Measurements from ENCODE around the gene GRM8. TPM values are rescaled to one million over a fixed set of nuclear protein-coding genes. Genes with fewer than 3 reads are reported as not detected.

The GRM8 gene
- total RNA-seq, 2 experiments from 2014 or later = not detected

GRCh38 chr7:126524967-126525366 is 727.8 kb downstream of the GRM8 start:
- H3K4me1 Mint-ChIP-seq = no peaks in the 10 kb centered on the region
- H3K9me3 Mint-ChIP-seq = peaks cover 3% of the 10 kb centered on the region
- no peaks in the 10 kb centered on the region for H3K27me3 Mint-ChIP-seq
- DNase-seq = no peak
- ChIA-PET CTCF (no interaction called here), POLR2A (no interaction called here)
- H3K27ac Mint-ChIP-seq = no peak overlapping the region
- H3K4me3 Mint-ChIP-seq = no peak overlapping the region
- H3K36me3 Mint-ChIP-seq (ENCODE audit: low read depth) = no peaks in the 10 kb centered on the region

DNA sequence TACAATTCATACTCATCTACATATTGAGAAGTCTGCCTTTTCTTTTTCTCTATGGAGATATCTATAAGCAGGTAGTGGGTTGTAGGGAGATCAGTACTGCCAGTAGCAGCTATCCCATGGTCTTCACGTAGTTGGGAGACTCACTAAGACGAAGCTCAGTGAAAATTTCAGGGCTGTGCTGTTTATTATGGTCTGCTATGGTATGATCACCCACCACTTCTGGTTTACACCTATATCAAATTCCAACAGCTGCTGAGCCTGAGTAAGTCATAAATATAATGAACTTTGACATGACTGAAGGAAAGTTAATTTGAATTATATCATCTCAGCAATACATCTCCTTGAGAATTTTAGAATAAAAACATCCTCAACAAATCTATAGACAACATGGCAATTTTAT is 741.7 kb downstream of the GRM8 start:
- H3K9me3 Mint-ChIP-seq = no peaks in the 10 kb centered on the region
- ChIA-PET CTCF (no interaction called here), POLR2A (no interaction called here)
- no peak overlapping the region for H3K4me3 Mint-ChIP-seq
- H3K27me3 Mint-ChIP-seq = no peaks in the 10 kb centered on the region
- H3K27ac Mint-ChIP-seq = no peak overlapping the region
- H3K36me3 Mint-ChIP-seq (ENCODE audit: low read depth) = no peaks in the 10 kb centered on the region
- no peaks in the 10 kb centered on the region for H3K4me1 Mint-ChIP-seq
- DNase-seq = no peak

DNA sequence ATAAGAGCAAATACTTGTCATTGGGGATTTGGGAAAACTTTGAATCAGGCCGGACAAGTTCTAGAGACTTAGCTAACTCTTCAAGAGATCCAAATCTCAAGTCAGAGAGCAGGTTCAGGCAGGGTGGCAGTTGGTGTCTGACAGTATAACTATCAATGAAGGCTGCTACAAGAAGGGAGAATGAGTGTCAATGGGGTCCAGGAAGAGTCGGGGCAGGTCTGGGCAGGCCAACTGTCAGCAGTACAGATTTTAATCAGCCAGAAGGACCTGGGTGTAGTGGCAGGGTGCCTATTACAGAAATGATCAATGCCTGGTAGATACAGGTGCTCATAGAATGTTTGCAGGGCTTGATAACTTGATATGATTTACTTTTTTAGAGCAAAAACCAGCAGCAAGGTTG is 751.1 kb downstream of the GRM8 start:
- POLR2A ChIA-PET = no interaction called here
- no peak overlapping the region for H3K4me3 Mint-ChIP-seq
- no peaks in the 10 kb centered on the region for H3K27me3 Mint-ChIP-seq
- CTCF ChIA-PET = no interaction called here
- H3K9me3 Mint-ChIP-seq = no peaks in the 10 kb centered on the region
- no peaks in the 10 kb centered on the region for H3K36me3 Mint-ChIP-seq (ENCODE audit: low read depth)
- H3K4me1 Mint-ChIP-seq = no peaks in the 10 kb centered on the region
- H3K27ac Mint-ChIP-seq = no peak overlapping the region
- DNase-seq = no peak

DNA sequence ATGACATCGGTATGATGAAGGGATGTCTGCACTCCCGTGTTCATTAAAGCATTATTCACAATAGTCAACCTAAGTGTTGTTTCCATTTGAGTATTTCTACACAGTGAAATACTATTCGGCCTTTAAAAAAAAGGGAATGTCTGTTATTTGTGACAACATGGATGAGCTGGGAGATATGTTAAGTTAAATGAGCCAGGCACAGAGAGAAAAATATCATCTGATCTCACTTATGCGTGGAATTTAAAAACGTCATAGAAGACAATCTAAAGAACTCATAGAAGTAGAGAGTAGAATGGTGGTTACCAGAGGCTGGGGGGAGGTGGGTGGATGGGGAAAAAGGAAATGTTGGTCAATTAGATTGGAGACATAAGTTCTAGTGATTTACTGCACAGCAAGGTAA is 753.3 kb downstream of the GRM8 start:
- Mint-ChIP-seq H3K27me3 (no peaks in the 10 kb centered on the region), H3K27ac (no peak overlapping the region), H3K4me1 (no peaks in the 10 kb centered on the region), H3K36me3 (ENCODE audit: low read depth) (no peaks in the 10 kb centered on the region), H3K9me3 (no peaks in the 10 kb centered on the region), H3K4me3 (no peak overlapping the region)
- CTCF ChIA-PET = no interaction called here
- POLR2A ChIA-PET = no interaction called here
- no peak for DNase-seq

DNA sequence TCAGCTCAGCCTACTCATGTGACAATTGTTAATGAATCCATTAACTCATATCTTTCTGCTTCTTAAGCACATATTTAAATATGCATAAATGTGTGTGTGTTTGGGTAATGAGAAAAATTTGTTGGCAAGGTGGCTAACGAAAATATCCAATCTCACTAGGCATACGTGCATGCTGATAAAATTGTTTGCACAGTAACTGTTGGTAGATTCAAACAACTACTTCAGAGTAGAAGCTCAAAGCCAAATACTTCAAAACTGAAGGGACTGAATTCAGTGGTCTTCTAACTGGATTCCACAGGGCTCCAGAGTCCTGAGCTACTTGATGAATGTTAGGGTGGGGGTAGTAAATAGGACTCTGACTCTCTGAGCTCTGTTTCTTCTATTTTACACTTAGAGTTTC is 757.0 kb downstream of the GRM8 start:
- H3K27me3 Mint-ChIP-seq = no peaks in the 10 kb centered on the region
- CTCF ChIA-PET = no interaction called here
- no peak overlapping the region for H3K27ac Mint-ChIP-seq
- POLR2A ChIA-PET = no interaction called here
- H3K4me1 Mint-ChIP-seq = no peaks in the 10 kb centered on the region
- H3K9me3 Mint-ChIP-seq = no peaks in the 10 kb centered on the region
- no peak for DNase-seq
- H3K36me3 Mint-ChIP-seq (ENCODE audit: low read depth) = no peaks in the 10 kb centered on the region
- H3K4me3 Mint-ChIP-seq = no peak overlapping the region

DNA sequence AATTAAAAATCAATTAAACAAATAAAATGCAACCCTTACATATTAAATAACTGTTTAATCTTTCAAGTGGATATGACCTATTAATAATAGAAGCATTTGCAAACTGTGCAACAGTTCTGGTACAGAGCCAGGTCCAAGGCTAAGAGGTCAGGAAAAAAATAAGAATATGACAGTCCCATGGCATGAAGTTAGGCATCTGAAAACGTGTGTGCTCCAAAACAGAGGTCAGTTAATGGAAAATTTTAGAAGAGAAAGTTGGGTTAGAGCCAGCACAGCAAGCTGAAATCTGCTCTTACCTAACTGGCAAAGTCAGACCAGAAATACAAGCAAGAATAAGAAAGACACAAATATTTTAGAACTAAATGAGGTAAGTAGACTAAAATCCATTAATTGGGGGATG is 757.7 kb downstream of the GRM8 start:
- CTCF ChIA-PET = no interaction called here
- H3K36me3 Mint-ChIP-seq (ENCODE audit: low read depth) = no peaks in the 10 kb centered on the region
- no peak overlapping the region for H3K27ac Mint-ChIP-seq

GRCh38 chr7:126493801-126494200 is 758.9 kb downstream of the GRM8 start:
- ChIA-PET CTCF (no interaction called here), POLR2A (no interaction called here)
- no peaks in the 10 kb centered on the region for H3K9me3 Mint-ChIP-seq
- no peak for DNase-seq
- no peak overlapping the region for H3K4me3 Mint-ChIP-seq
- H3K27me3 Mint-ChIP-seq = no peaks in the 10 kb centered on the region
- no peaks in the 10 kb centered on the region for H3K4me1 Mint-ChIP-seq
- no peak overlapping the region for H3K27ac Mint-ChIP-seq
- H3K36me3 Mint-ChIP-seq (ENCODE audit: low read depth) = no peaks in the 10 kb centered on the region

More for the DNA sequence above, 757.7 kb downstream of the GRM8 start:
- Mint-ChIP-seq H3K4me3 (no peak overlapping the region), H3K9me3 (no peaks in the 10 kb centered on the region), H3K4me1 (no peaks in the 10 kb centered on the region), H3K27me3 (no peaks in the 10 kb centered on the region)
- POLR2A ChIA-PET = no interaction called here
- no peak for DNase-seq

DNA sequence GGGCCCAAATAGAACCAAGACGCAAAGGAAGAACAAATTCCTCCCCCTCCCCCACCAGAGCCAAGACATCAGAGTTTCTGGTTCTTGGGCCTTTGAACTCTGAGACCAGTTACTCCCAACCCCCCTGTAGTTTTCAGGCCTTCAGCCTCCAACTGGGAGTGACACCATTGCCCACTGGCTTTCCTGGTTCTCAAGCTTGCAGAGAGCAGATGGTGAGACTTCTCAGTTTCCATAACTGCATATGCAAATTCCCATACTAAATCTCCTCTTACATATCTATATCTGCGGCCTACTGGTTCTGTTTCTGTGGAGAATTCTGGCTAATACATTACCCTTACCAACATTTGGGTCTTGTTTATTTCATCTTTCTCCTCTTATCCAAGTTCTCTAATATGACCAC is 762.9 kb downstream of the GRM8 start:
- no peak overlapping the region for H3K4me3 Mint-ChIP-seq
- no peaks in the 10 kb centered on the region for H3K27me3 Mint-ChIP-seq
- H3K4me1 Mint-ChIP-seq = no peaks in the 10 kb centered on the region
- ChIA-PET POLR2A (no interaction called here), CTCF (interaction anchor here (0.7 kb wide), 1 partner anchor 546 kb away, joined by 3 read pairs; no protein-coding TSS in a partner anchor)
- no peak for DNase-seq
- no peak overlapping the region for H3K27ac Mint-ChIP-seq
- H3K9me3 Mint-ChIP-seq = no peaks in the 10 kb centered on the region
- H3K36me3 Mint-ChIP-seq (ENCODE audit: low read depth) = no peaks in the 10 kb centered on the region

GRCh38 chr7:126487728-126488442 is 764.9 kb downstream of the GRM8 start:
- POLR2A ChIA-PET = no interaction called here
- no peaks in the 10 kb centered on the region for H3K36me3 Mint-ChIP-seq (ENCODE audit: low read depth)
- H3K27ac Mint-ChIP-seq = no peak overlapping the region
- no peak overlapping the region for H3K4me3 Mint-ChIP-seq
- no peaks in the 10 kb centered on the region for H3K9me3 Mint-ChIP-seq
- CTCF ChIA-PET = no interaction called here
- H3K4me1 Mint-ChIP-seq = no peaks in the 10 kb centered on the region
- H3K27me3 Mint-ChIP-seq = no peaks in the 10 kb centered on the region
- no peak for DNase-seq

GRCh38 chr7:126486806-126487205 is 765.9 kb downstream of the GRM8 start:
- POLR2A ChIA-PET = no interaction called here
- Mint-ChIP-seq H3K4me3 (no peak overlapping the region), H3K9me3 (no peaks in the 10 kb centered on the region), H3K4me1 (no peaks in the 10 kb centered on the region), H3K27me3 (no peaks in the 10 kb centered on the region), H3K27ac (no peak overlapping the region), H3K36me3 (ENCODE audit: low read depth) (no peaks in the 10 kb centered on the region)
- DNase-seq = no peak
- CTCF ChIA-PET = no interaction called here

GRCh38 chr7:126485791-126486190 is 767.0 kb downstream of the GRM8 start:
- no peak overlapping the region for H3K27ac Mint-ChIP-seq
- ChIA-PET CTCF (no interaction called here), POLR2A (no interaction called here)
- no peak for DNase-seq
- no peak overlapping the region for H3K4me3 Mint-ChIP-seq
- no peaks in the 10 kb centered on the region for H3K36me3 Mint-ChIP-seq (ENCODE audit: low read depth)
- no peaks in the 10 kb centered on the region for H3K4me1 Mint-ChIP-seq
- H3K9me3 Mint-ChIP-seq = no peaks in the 10 kb centered on the region
- H3K27me3 Mint-ChIP-seq = no peaks in the 10 kb centered on the region

DNA sequence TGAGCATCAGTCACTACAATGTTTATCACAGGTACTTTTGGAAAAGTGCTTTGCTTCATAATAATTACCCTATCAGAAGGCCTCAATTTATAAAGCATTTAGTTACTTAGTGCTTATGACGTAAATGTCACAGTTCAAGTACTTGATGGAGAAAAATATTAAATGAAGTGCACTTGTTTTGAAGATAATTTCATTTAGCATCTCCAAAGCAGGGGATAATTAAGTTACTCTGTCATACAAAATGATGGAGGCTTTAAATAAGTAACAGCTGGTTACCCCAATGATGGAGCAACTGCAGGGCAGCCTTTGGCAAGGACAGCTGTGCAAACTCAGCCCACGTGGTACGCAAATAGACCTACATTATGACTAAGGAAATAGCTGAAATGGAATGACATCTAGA is 768.8 kb downstream of the GRM8 start:
- Mint-ChIP-seq H3K36me3 (ENCODE audit: low read depth) (no peaks in the 10 kb centered on the region), H3K9me3 (no peaks in the 10 kb centered on the region), H3K4me3 (no peak overlapping the region), H3K27me3 (no peaks in the 10 kb centered on the region), H3K4me1 (no peaks in the 10 kb centered on the region), H3K27ac (no peak overlapping the region)
- POLR2A ChIA-PET = no interaction called here
- DNase-seq = no peak
- CTCF ChIA-PET = no interaction called here

GRCh38 chr7:126472825-126473224 is 779.9 kb downstream of the GRM8 start:
- no peak overlapping the region for H3K27ac Mint-ChIP-seq
- H3K27me3 Mint-ChIP-seq = no peaks in the 10 kb centered on the region
- H3K4me1 Mint-ChIP-seq = no peaks in the 10 kb centered on the region
- H3K9me3 Mint-ChIP-seq = peaks cover 7% of the 10 kb centered on the region
- CTCF ChIA-PET = no interaction called here
- H3K4me3 Mint-ChIP-seq = no peak overlapping the region
- POLR2A ChIA-PET = no interaction called here
- H3K36me3 Mint-ChIP-seq (ENCODE audit: low read depth) = no peaks in the 10 kb centered on the region
- DNase-seq = no peak

GRCh38 chr7:126462405-126462804 is 790.3 kb downstream of the GRM8 start:
- Mint-ChIP-seq H3K4me3 (no peak overlapping the region), H3K27me3 (no peaks in the 10 kb centered on the region), H3K27ac (no peak overlapping the region), H3K4me1 (no peaks in the 10 kb centered on the region), H3K9me3 (no peaks in the 10 kb centered on the region), H3K36me3 (ENCODE audit: low read depth) (no peaks in the 10 kb centered on the region)
- ChIA-PET CTCF (no interaction called here), POLR2A (no interaction called here)
- DNase-seq = no peak

All from activated CD4-positive, alpha-beta T cell treated with anti-CD3 and anti-CD28 coated beads, Interleukin-2, amount 10 ng/mL, durations not matched to agents 7 days and 5 days (primary cell).